Measurements from ENCODE around the gene ARHGAP9. TPM values are rescaled to one million over a fixed set of nuclear protein-coding genes. Genes with fewer than 3 reads are reported as not detected.
"Not testable (repeated sequence)": the region's sequence is repeated elsewhere in the genome, so short reads cannot be mapped to it uniquely, and the experiment has no call there.

Gene ARHGAP9
- total RNA-seq, 4 donors from 2014 or later: 3.2 to 6.3 (median 4.6) TPM

DNA sequence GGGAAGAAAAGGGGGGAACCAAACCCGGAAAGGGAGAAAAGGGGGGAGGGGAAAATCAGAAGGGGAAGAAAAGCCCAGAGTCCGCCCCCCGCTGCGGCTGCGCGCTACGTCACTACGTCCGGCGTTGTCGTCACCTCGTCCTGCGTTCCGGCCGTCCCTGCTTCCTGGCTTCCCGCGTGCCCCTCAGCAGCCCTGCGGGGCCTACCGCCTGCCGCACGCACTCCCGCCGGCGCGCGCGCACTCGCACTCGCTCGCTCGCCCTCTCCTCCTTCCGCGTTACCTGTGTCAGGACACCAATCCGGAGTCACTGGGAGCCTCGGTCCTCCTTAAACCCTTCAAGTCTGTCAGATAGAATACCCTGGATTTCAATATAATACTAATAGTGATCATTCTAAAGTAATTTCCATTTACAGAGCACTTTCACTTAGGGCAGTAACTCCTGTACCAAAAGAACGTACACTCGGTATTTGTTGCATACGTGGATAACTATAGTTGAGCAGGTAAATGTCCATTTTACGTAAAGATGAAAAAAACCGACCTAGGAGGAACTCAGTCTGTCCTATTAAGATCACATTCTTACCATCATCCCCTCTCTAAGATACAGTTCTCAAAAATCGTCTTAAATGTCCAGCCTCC lies 48.6 kb downstream of the ARHGAP9 start, which contains the start of gene R3HDM2:
TSS of gene R3HDM2 (minus strand) at position 113 of the 636 bp plus-strand sequence. CDS start 120,615 bp downstream, outside the sequence.
- Histone ChIP-seq H3K27me3 (no peaks in the 10 kb centered on the region), H3K27ac (peak within 1 kb of the TSS; percentile 77 to 95 (median 91)), H3K4me3 (replicated peaks in 1 of 3) (peak within 1 kb of the TSS in 2 of 3 donors; percentile 37 to 74), H3K9me3 (no peaks in the 10 kb centered on the region), H3K4me1 (peaks cover 21 to 35% of the 10 kb centered on the region in 2 donors), H3K36me3 (no peaks in the 10 kb centered on the region)
- WGBS, 2 donors: 2 to 3% methylated on average over 40 to 41 of the region's 41 CpGs
- intact Hi-C loops (cut with DNase I): no loop called here
- DNase-seq: peak; percentile 96
- peak; percentile 65 to 96 for TF ChIP-seq POLR2A (IDR thresholded peaks at IDR 0.05)
- TF ChIP-seq, protein P1, sequence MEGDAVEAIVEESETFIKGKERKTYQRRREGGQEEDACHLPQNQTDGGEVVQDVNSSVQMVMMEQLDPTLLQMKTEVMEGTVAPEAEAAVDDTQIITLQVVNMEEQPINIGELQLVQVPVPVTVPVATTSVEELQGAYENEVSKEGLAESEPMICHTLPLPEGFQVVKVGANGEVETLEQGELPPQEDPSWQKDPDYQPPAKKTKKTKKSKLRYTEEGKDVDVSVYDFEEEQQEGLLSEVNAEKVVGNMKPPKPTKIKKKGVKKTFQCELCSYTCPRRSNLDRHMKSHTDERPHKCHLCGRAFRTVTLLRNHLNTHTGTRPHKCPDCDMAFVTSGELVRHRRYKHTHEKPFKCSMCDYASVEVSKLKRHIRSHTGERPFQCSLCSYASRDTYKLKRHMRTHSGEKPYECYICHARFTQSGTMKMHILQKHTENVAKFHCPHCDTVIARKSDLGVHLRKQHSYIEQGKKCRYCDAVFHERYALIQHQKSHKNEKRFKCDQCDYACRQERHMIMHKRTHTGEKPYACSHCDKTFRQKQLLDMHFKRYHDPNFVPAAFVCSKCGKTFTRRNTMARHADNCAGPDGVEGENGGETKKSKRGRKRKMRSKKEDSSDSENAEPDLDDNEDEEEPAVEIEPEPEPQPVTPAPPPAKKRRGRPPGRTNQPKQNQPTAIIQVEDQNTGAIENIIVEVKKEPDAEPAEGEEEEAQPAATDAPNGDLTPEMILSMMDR (IDR thresholded peaks at IDR 0.05): no peak

DNA sequence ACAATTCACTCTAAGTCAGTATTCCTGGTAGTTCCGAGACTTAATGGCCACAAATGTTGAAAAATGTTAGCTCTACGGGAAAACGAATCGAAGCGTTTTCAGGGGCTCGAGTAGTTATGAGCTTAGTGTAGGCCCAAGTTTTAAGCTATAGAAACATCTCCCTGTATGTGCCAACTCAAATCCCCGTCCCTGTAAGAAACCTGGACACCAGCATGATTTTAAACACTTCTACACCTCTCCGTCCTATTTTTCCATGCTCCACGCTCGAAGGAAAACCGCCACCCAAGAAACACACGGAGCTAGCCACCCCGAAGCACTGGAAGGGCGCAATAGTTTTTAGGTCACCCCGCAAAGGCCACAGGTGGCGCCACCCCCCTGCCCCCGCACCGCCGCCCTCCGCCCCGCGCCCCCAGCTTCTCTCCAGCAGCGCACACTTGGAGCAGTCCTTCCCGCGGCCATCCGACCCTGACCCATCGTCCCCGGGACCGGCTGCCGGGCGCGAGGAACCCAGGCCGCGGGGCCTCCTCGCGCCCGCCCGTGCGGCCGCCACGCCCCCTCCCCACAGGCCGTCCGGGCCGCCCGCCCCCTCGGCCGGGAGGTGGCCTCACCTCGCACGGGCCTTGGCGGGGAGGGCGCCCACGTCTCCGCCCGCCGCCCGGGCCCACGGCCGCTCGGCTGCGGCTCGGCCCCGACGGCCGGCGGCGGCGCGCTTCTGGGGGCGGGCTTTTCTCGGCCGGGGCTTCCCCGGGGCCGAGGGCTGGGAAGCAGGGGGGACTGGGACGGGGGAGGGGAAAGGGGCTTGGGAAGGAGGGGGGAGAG lies 49.3 kb downstream of the ARHGAP9 start:
- 1 to 2% methylated on average over 27 to 30 of the region's 74 CpGs for WGBS, 2 donors
- DNase-seq: peak; percentile 56 to 63

DNA sequence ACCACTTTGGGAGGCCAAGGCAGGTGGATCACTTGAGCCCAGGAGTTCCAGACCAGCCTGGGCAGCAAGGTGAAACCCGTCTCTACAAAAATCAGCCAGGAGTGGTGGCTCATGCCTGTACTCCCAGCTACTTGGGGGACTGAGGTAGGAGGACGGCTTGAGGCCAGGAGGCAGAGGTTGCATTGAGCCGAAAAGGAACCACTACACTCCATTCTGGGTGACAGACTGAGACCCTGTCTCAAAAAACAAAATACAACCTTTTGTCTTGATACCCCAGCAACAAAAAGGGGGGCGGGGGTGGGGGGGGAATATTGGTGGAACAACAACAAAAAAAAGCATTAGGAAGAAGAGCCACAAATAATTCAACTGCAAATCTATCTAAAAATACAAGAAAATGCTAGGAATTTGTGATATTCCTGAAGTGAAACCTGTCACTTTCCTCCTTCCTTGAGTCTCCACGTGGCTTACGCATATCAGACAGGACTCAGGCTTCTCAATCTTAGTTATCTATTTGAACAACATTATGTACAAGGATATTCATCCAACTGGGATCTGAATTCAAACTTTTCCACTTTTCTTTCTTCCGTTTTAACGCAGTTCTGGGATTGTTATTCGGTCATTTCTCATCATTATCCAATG lies 50.1 kb downstream of the ARHGAP9 start:
- Histone ChIP-seq H3K27ac (peak overlapping the region; percentile 77 to 95 (median 91)), H3K9me3 (no peaks in the 10 kb centered on the region), H3K4me3 (replicated peaks in 1 of 3) (peak overlapping the region in 2 of 3 donors; percentile 37 to 74), H3K4me1 (peaks cover 18 to 28% of the 10 kb centered on the region in 2 donors), H3K36me3 (no peaks in the 10 kb centered on the region), H3K27me3 (no peaks in the 10 kb centered on the region)
- TF ChIP-seq POLR2A (IDR thresholded peaks at IDR 0.05): no peak
- TF ChIP-seq, protein P1 (IDR thresholded peaks at IDR 0.05): no peak
- peak; percentile 43 to 45 for DNase-seq
- intact Hi-C loops (cut with DNase I): no loop called here
- WGBS, 2 donors: 21 to 31% methylated on average over 9 of the region's 9 CpGs

More for the DNA sequence above, 49.3 kb downstream of the ARHGAP9 start:
- H3K4me3 ChIP-seq (replicated peaks in 1 of 3): peak overlapping the region in 2 of 3 donors; percentile 37 to 74
- intact Hi-C loops (cut with DNase I): no loop called here
- no peaks in the 10 kb centered on the region for H3K9me3 ChIP-seq
- TF ChIP-seq, protein P1 (IDR thresholded peaks at IDR 0.05): no peak
- TF ChIP-seq POLR2A (IDR thresholded peaks at IDR 0.05): no peak
- no peaks in the 10 kb centered on the region for H3K27me3 ChIP-seq
- peaks cover 21 to 35% of the 10 kb centered on the region in 2 donors for H3K4me1 ChIP-seq
- peak overlapping the region; percentile 77 to 95 (median 91) for H3K27ac ChIP-seq
- no peaks in the 10 kb centered on the region for H3K36me3 ChIP-seq

DNA sequence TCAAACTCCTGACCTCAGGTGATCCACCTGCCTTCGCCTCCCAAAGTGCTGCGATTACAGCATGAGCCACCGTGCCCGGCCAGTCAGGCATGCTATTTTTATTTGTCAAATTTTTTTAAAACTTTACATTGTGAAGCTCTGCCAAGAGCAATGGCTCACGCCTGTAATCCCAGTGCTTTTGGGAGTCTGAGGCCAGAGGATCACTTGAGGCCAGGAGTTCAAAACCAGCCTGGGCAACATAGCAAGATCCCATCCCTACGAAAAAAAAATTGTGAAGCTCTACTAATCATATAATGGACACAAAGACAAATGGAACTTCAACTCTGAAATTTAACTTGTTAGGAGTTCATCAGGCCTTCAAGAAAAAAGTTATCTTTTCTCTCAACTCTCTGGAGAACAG lies 50.7 kb downstream of the ARHGAP9 start:
- no peak for TF ChIP-seq POLR2A (IDR thresholded peaks at IDR 0.05)
- TF ChIP-seq, protein P1 (IDR thresholded peaks at IDR 0.05): no peak
- H3K36me3 ChIP-seq: no peaks in the 10 kb centered on the region
- no peaks in the 10 kb centered on the region for H3K27me3 ChIP-seq
- intact Hi-C loops (cut with DNase I): no loop called here
- H3K27ac ChIP-seq: peak overlapping the region in 2 of 3 donors; percentile 91 to 95
- no peak overlapping the region for H3K4me3 ChIP-seq (replicated peaks in 1 of 3)
- WGBS, 2 donors: 63 to 77% methylated on average over 6 of the region's 6 CpGs
- DNase-seq: no peak
- H3K4me1 ChIP-seq: peaks cover 11 to 22% of the 10 kb centered on the region in 2 donors
- no peaks in the 10 kb centered on the region for H3K9me3 ChIP-seq

DNA sequence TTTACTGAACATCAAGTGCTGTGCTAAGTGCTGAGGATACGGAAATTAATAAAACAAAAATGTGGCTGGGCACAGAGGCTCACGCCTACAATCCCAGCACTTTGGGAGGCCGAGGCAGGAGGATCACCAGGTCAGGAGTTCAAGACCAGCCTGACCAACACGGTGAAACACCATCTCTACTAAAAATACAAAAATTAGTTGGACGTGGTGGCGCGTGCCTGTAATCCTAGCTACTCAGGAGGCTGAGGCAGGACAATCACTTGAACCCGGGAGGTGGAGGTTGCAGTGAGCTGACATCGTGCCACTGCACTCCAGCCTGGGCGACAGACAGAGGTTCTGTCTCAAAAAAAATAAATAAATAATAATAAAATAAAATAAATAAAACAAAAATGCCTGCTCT lies 52.7 kb downstream of the ARHGAP9 start:
- H3K27me3 ChIP-seq; H3K36me3 ChIP-seq; H3K9me3 ChIP-seq; H3K4me3 ChIP-seq (replicated peaks in 1 of 3); DNase-seq; H3K27ac ChIP-seq; intact Hi-C loops (cut with DNase I): not testable (repeated sequence)
- 93 to 95% methylated on average over 10 of the region's 10 CpGs for WGBS, 2 donors
- H3K4me1 ChIP-seq: peaks cover 10 to 20% of the 10 kb centered on the region in 2 donors
